Measurements from ENCODE around the gene KCNG2. TPM values are rescaled to one million over a fixed set of nuclear protein-coding genes. Genes with fewer than 3 reads are reported as not detected.

Gene KCNG2
- total RNA-seq, 2 experiments from 2014 or later: not detected

DNA sequence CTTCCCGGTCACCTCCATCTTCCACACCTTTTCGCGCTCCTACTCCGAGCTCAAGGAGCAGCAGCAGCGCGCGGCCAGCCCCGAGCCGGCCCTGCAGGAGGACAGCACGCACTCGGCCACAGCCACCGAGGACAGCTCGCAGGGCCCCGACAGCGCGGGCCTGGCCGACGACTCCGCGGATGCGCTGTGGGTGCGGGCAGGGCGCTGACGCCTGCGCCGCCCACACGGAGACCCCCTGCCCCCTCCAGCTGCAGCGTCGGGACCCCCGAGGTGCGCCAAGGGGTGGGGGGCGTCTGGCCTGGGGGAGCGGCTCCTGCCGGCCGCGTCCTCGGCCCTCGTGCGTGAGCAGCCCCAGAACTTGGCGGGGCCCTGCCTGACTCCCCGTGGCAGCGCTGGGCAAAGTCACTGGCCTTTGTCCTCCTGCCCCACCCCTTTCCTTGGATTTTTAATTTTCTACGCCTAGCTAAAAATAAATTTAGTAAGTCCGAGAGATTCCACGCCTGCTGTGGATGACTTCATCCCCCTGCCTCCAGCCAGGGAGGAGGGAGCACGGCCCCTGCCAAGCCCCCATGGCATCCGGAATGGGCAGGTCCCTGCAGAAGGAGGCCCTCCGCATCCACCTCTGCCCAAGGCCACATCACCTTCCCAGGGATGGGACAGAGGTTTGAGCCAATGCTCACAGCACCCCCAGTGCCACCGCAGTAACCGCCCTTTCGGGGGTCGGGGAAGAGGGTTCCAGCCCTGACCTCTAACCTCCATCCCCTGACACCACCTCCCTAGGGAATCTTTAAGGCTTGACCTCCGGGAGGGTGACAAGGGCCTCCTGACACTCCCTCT, 102.1 kb downstream of the KCNG2 start:
- Histone ChIP-seq H3K79me2 (ENCODE audit: insufficient read depth, low read depth, low read length) (no peaks in the 10 kb centered on the region), H4K20me1 (ENCODE audit: insufficient read depth, low read length) (no peaks in the 10 kb centered on the region), H3K4me3 (ENCODE audit: low read depth, low read length, poor library complexity, severe bottlenecking) (no peak overlapping the region), H3K9me2 (ENCODE audit: insufficient read depth, low read length) (no peaks in the 10 kb centered on the region), H3K4me1 (ENCODE audit: insufficient read depth, low read length, poor library complexity, severe bottlenecking) (no peaks in the 10 kb centered on the region), H3K27ac (ENCODE audit: low read depth, low read length, poor library complexity, severe bottlenecking) (no peak overlapping the region), H3K4me2 (ENCODE audit: low read length) (no peak overlapping the region), H3K36me3 (ENCODE audit: insufficient read depth, low read length) (no peaks in the 10 kb centered on the region), H2AFZ (ENCODE audit: low read length) (no peak overlapping the region), H3K9me3 (ENCODE audit: low read length) (no peaks in the 10 kb centered on the region)
- BruUV-seq (replicated peaks): no TSS peak
- TF ChIP-seq, protein P1, sequence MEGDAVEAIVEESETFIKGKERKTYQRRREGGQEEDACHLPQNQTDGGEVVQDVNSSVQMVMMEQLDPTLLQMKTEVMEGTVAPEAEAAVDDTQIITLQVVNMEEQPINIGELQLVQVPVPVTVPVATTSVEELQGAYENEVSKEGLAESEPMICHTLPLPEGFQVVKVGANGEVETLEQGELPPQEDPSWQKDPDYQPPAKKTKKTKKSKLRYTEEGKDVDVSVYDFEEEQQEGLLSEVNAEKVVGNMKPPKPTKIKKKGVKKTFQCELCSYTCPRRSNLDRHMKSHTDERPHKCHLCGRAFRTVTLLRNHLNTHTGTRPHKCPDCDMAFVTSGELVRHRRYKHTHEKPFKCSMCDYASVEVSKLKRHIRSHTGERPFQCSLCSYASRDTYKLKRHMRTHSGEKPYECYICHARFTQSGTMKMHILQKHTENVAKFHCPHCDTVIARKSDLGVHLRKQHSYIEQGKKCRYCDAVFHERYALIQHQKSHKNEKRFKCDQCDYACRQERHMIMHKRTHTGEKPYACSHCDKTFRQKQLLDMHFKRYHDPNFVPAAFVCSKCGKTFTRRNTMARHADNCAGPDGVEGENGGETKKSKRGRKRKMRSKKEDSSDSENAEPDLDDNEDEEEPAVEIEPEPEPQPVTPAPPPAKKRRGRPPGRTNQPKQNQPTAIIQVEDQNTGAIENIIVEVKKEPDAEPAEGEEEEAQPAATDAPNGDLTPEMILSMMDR (conservative IDR thresholded peaks at IDR 0.05; ENCODE audit: low read length): no peak
- no peak for TF ChIP-seq EZH2phosphoT487 (IDR thresholded peaks at IDR 0.05; ENCODE audit: borderline replicate concordance, low read depth, low read length)
- CTCF ChIA-PET (ENCODE audit: unreplicated experiment): no interaction called here
- no peak for DNase-seq (ENCODE audit: low spot score)
- intact Hi-C loops (cut with micrococcal nuclease; ENCODE audit: unreplicated experiment): no loop called here
- POLR2A ChIA-PET: no interaction called here

- ChIA-PET POLR2A (no interaction called here), CTCF (ENCODE audit: unreplicated experiment) (no interaction called here)
- Histone ChIP-seq H3K9me3 (ENCODE audit: low read length) (no peaks in the 10 kb centered on the region), H3K27ac (ENCODE audit: low read depth, low read length, poor library complexity, severe bottlenecking) (no peak overlapping the region), H3K9me2 (ENCODE audit: insufficient read depth, low read length) (no peaks in the 10 kb centered on the region), H3K4me1 (ENCODE audit: insufficient read depth, low read length, poor library complexity, severe bottlenecking) (no peaks in the 10 kb centered on the region), H3K36me3 (ENCODE audit: insufficient read depth, low read length) (no peaks in the 10 kb centered on the region), H2AFZ (ENCODE audit: low read length) (no peak overlapping the region), H3K4me3 (ENCODE audit: low read depth, low read length, poor library complexity, severe bottlenecking) (no peak overlapping the region), H3K4me2 (ENCODE audit: low read length) (no peak overlapping the region), H4K20me1 (ENCODE audit: insufficient read depth, low read length) (no peaks in the 10 kb centered on the region), H3K79me2 (ENCODE audit: insufficient read depth, low read depth, low read length) (no peaks in the 10 kb centered on the region)
- no peak for DNase-seq (ENCODE audit: low spot score)
- no TSS peak for BruUV-seq (replicated peaks)
- TF ChIP-seq, protein P1 (conservative IDR thresholded peaks at IDR 0.05; ENCODE audit: low read length): no peak
- no peak for TF ChIP-seq EZH2phosphoT487 (IDR thresholded peaks at IDR 0.05; ENCODE audit: borderline replicate concordance, low read depth, low read length)
- intact Hi-C loops (cut with micrococcal nuclease; ENCODE audit: unreplicated experiment): no loop called here
Observed at GRCh38 chr18:79900610-79901570, 103.2 kb downstream of the KCNG2 start.

Measured in OCI-LY7 (cell line).